ENCODE measurements around the gene TRMU.
"Not testable (repeated sequence)": the region's sequence is repeated elsewhere in the genome, so short reads cannot be mapped to it uniquely, and the experiment has no call there.

The TRMU gene

DNA sequence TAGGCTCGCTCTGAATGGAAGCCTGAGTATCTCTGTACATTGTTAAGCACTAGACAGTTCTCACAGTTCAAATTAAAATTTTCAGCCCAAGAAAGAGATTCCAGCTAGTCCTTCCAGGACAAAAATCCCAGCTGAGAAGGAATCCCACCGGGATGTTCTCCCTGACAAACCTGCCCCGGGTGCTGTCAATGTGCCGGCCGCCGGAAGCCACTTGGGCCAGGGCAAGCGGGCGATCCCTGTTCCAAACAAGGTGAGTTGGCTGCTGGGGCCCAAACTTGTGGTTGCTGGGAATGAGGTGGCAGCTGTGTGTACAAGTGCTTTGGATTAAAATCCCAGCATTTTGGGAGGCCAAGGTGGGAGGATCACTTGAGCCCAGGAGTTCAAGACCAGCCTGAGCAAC lies 23.5 kb upstream of the TRMU start:
- Histone ChIP-seq H2BK5ac (ENCODE audit: low read length) (no peak overlapping the region), H3K18ac (ENCODE audit: low read length) (no peak overlapping the region), H3K4me2 (ENCODE audit: low read length) (no peak overlapping the region), H3K4ac (ENCODE audit: low read depth, low read length) (no peak overlapping the region), H3K4me3 (ENCODE audit: low read length) (no peak overlapping the region), H3K27me3 (ENCODE audit: insufficient read depth, low read length, poor library complexity) (no peaks in the 10 kb centered on the region), H3K23ac (ENCODE audit: low read length) (no peak overlapping the region), H3K36me3 (ENCODE audit: control insufficient read depth, insufficient read depth, low read length) (peaks cover 20% of the 10 kb centered on the region), H4K5ac (ENCODE audit: low read length) (no peak overlapping the region), H3K79me2 (ENCODE audit: control insufficient read depth, insufficient read depth, low read length) (peaks cover under 1% of the 10 kb centered on the region), H3K27ac (ENCODE audit: low read depth, low read length) (no peak overlapping the region), H2BK120ac (ENCODE audit: low read depth, low read length) (no peak overlapping the region), H3K9ac (ENCODE audit: low read length) (no peak overlapping the region), H2AK5ac (ENCODE audit: low read length) (no peak overlapping the region), H3K4me1 (ENCODE audit: control insufficient read depth, low read depth, low read length) (no peaks in the 10 kb centered on the region), H3K79me1 (ENCODE audit: low read length) (peaks cover 11% of the 10 kb centered on the region), H4K8ac (ENCODE audit: low read depth, low read length) (no peak overlapping the region), H3K56ac (ENCODE audit: low read length) (no peak overlapping the region), H2BK15ac (replicated peaks; ENCODE audit: low read depth) (no peak overlapping the region)
- WGBS (ENCODE audit: extremely low coverage, insufficient coverage, low lambda C conversion rate) = no CpG with 5 or more reads among the region's 8 CpGs
- no peak for DNase-seq

DNA sequence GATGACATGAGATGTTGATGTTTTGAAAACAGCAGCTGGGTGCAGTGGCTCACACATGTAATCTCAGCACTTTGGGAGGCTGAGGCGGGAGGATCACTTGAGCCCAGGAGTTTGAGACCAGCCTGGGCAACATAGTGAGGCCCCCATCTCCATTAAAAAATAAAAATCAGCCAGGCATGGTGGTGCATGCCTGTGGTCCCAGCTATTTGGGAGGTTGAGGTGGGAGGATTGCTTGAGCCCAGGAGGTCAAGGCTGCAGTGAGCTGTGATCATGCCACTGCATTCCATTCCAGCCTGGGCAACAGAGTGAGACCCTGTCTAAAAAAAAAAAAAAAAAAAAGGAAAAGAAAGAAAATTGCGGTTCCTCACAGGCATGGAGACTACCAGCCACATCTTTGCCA lies 22.7 kb upstream of the TRMU start:
- Histone ChIP-seq H3K79me1 (ENCODE audit: low read length) (peaks cover 11% of the 10 kb centered on the region), H3K36me3 (ENCODE audit: control insufficient read depth, insufficient read depth, low read length) (peaks cover 22% of the 10 kb centered on the region)
- not testable (repeated sequence) for H4K5ac ChIP-seq (ENCODE audit: low read length); H2AK5ac ChIP-seq (ENCODE audit: low read length); H2BK5ac ChIP-seq (ENCODE audit: low read length); H3K27ac ChIP-seq (ENCODE audit: low read depth, low read length); H3K56ac ChIP-seq (ENCODE audit: low read length); DNase-seq; H3K4me2 ChIP-seq (ENCODE audit: low read length); H3K18ac ChIP-seq (ENCODE audit: low read length); H3K4me3 ChIP-seq (ENCODE audit: low read length); H3K4ac ChIP-seq (ENCODE audit: low read depth, low read length); H3K9ac ChIP-seq (ENCODE audit: low read length); H3K23ac ChIP-seq (ENCODE audit: low read length); H2BK15ac ChIP-seq (replicated peaks; ENCODE audit: low read depth); H3K79me2 ChIP-seq (ENCODE audit: control insufficient read depth, insufficient read depth, low read length); H2BK120ac ChIP-seq (ENCODE audit: low read depth, low read length); H4K8ac ChIP-seq (ENCODE audit: low read depth, low read length); H3K27me3 ChIP-seq (ENCODE audit: insufficient read depth, low read length, poor library complexity); H3K4me1 ChIP-seq (ENCODE audit: control insufficient read depth, low read depth, low read length)
- WGBS (ENCODE audit: extremely low coverage, insufficient coverage, low lambda C conversion rate) = no CpG with 5 or more reads among the region's 2 CpGs

DNA sequence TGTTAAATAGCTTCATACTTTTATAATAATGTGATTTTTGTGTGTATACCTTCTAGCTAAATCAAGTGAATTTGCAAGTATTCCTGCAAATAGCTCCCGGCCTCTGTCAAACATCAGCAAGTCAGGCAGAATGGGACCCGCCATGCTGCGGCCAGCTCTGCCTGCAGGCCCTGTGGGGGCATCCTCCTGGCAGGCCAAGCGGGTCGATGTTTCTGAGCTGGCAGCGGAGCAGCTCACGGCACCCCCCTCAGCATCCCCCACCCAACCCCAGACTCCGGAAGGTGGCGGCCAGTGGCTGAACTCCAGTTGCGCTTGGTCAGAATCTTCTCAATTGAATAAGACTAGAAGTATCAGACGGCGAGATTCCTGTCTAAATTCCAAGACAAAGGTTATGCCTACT lies 19.5 kb upstream of the TRMU start:
- Histone ChIP-seq H3K56ac (ENCODE audit: low read length) (no peak overlapping the region), H3K4me3 (ENCODE audit: low read length) (no peak overlapping the region), H3K18ac (ENCODE audit: low read length) (no peak overlapping the region), H3K4me1 (ENCODE audit: control insufficient read depth, low read depth, low read length) (no peaks in the 10 kb centered on the region), H3K36me3 (ENCODE audit: control insufficient read depth, insufficient read depth, low read length) (peaks cover 17% of the 10 kb centered on the region), H2BK5ac (ENCODE audit: low read length) (no peak overlapping the region), H3K79me1 (ENCODE audit: low read length) (peaks cover 11% of the 10 kb centered on the region), H3K79me2 (ENCODE audit: control insufficient read depth, insufficient read depth, low read length) (peaks cover 2% of the 10 kb centered on the region), H3K4ac (ENCODE audit: low read depth, low read length) (no peak overlapping the region), H3K23ac (ENCODE audit: low read length) (no peak overlapping the region), H2BK15ac (replicated peaks; ENCODE audit: low read depth) (no peak overlapping the region), H3K27ac (ENCODE audit: low read depth, low read length) (no peak overlapping the region), H3K27me3 (ENCODE audit: insufficient read depth, low read length, poor library complexity) (no peaks in the 10 kb centered on the region), H4K5ac (ENCODE audit: low read length) (no peak overlapping the region), H4K8ac (ENCODE audit: low read depth, low read length) (no peak overlapping the region), H3K9ac (ENCODE audit: low read length) (no peak overlapping the region), H2AK5ac (ENCODE audit: low read length) (no peak overlapping the region), H3K4me2 (ENCODE audit: low read length) (no peak overlapping the region), H2BK120ac (ENCODE audit: low read depth, low read length) (no peak overlapping the region)
- WGBS (ENCODE audit: extremely low coverage, insufficient coverage, low lambda C conversion rate) = no CpG with 5 or more reads among the region's 12 CpGs
- DNase-seq = no peak

DNA sequence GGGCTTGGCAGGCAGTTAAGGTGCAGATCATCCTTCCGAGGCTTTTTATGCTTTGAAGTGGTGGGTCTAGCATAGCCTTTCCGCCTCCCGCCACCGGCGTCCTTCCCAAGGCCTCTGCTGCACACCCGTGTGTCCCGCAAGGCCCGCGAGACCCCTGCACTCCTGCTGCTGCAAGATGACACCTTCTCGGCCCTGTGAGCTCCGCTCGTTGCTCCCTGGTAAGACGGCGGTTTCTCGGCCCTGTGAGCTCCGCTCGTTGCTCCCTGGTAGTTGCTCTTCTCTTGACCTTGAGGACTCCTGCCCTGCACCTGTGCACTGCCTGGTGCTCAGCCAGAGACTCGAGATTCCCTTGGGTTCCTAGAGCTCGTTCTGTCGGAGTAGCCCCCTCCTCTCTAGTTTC lies 17.9 kb upstream of the TRMU start:
- no peak for DNase-seq
- H2BK5ac ChIP-seq (ENCODE audit: low read length) = no peak overlapping the region
- no peak overlapping the region for H3K18ac ChIP-seq (ENCODE audit: low read length)
- H2BK15ac ChIP-seq (replicated peaks; ENCODE audit: low read depth) = no peak overlapping the region
- H3K27me3 ChIP-seq (ENCODE audit: insufficient read depth, low read length, poor library complexity) = no peaks in the 10 kb centered on the region
- H3K36me3 ChIP-seq (ENCODE audit: control insufficient read depth, insufficient read depth, low read length) = peaks cover 18% of the 10 kb centered on the region
- H4K8ac ChIP-seq (ENCODE audit: low read depth, low read length) = no peak overlapping the region
- WGBS (ENCODE audit: extremely low coverage, insufficient coverage, low lambda C conversion rate) = no CpG with 5 or more reads among the region's 20 CpGs
- H3K79me1 ChIP-seq (ENCODE audit: low read length) = peaks cover 11% of the 10 kb centered on the region
- no peak overlapping the region for H3K27ac ChIP-seq (ENCODE audit: low read depth, low read length)
- H3K4me3 ChIP-seq (ENCODE audit: low read length) = no peak overlapping the region
- no peak overlapping the region for H2AK5ac ChIP-seq (ENCODE audit: low read length)
- no peak overlapping the region for H3K4me2 ChIP-seq (ENCODE audit: low read length)
- H3K9ac ChIP-seq (ENCODE audit: low read length) = no peak overlapping the region
- H2BK120ac ChIP-seq (ENCODE audit: low read depth, low read length) = no peak overlapping the region
- no peak overlapping the region for H4K5ac ChIP-seq (ENCODE audit: low read length)
- no peak overlapping the region for H3K56ac ChIP-seq (ENCODE audit: low read length)
- H3K23ac ChIP-seq (ENCODE audit: low read length) = no peak overlapping the region
- H3K4me1 ChIP-seq (ENCODE audit: control insufficient read depth, low read depth, low read length) = no peaks in the 10 kb centered on the region
- H3K79me2 ChIP-seq (ENCODE audit: control insufficient read depth, insufficient read depth, low read length) = peaks cover 2% of the 10 kb centered on the region
- no peak overlapping the region for H3K4ac ChIP-seq (ENCODE audit: low read depth, low read length)

DNA sequence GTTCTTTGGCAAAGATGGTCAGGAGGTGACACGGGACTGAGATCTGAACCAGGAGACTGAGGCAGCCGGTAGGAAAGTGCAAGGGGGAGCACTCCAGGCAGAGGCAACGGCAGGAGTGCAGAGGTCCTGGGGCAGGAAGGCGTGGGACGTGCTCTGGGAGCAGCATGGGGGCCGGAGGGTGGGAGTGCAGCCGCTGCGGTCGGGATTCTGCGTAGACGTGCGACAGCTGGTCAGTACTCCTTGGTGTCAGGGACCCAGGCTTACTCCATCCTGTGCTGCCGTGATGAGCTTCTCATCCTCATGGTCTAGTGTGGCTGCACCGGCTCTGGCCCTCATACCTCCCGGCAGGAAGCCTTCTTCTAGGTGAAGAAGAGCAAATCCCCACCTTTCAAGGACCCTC lies 16.9 kb upstream of the TRMU start:
- peaks cover 2% of the 10 kb centered on the region for H3K79me2 ChIP-seq (ENCODE audit: control insufficient read depth, insufficient read depth, low read length)
- H2BK120ac ChIP-seq (ENCODE audit: low read depth, low read length) = no peak overlapping the region
- H2AK5ac ChIP-seq (ENCODE audit: low read length) = no peak overlapping the region
- DNase-seq = no peak
- peaks cover 11% of the 10 kb centered on the region for H3K79me1 ChIP-seq (ENCODE audit: low read length)
- no peak overlapping the region for H4K5ac ChIP-seq (ENCODE audit: low read length)
- no peak overlapping the region for H3K4me3 ChIP-seq (ENCODE audit: low read length)
- no peaks in the 10 kb centered on the region for H3K27me3 ChIP-seq (ENCODE audit: insufficient read depth, low read length, poor library complexity)
- H3K4ac ChIP-seq (ENCODE audit: low read depth, low read length) = no peak overlapping the region
- no peak overlapping the region for H2BK5ac ChIP-seq (ENCODE audit: low read length)
- no peak overlapping the region for H3K27ac ChIP-seq (ENCODE audit: low read depth, low read length)
- H3K9ac ChIP-seq (ENCODE audit: low read length) = no peak overlapping the region
- WGBS (ENCODE audit: extremely low coverage, insufficient coverage, low lambda C conversion rate) = no CpG with 5 or more reads among the region's 15 CpGs
- H3K36me3 ChIP-seq (ENCODE audit: control insufficient read depth, insufficient read depth, low read length) = peaks cover 25% of the 10 kb centered on the region
- H3K56ac ChIP-seq (ENCODE audit: low read length) = no peak overlapping the region
- no peaks in the 10 kb centered on the region for H3K4me1 ChIP-seq (ENCODE audit: control insufficient read depth, low read depth, low read length)
- no peak overlapping the region for H3K23ac ChIP-seq (ENCODE audit: low read length)
- H3K18ac ChIP-seq (ENCODE audit: low read length) = no peak overlapping the region
- no peak overlapping the region for H3K4me2 ChIP-seq (ENCODE audit: low read length)
- no peak overlapping the region for H2BK15ac ChIP-seq (replicated peaks; ENCODE audit: low read depth)
- H4K8ac ChIP-seq (ENCODE audit: low read depth, low read length) = no peak overlapping the region

DNA sequence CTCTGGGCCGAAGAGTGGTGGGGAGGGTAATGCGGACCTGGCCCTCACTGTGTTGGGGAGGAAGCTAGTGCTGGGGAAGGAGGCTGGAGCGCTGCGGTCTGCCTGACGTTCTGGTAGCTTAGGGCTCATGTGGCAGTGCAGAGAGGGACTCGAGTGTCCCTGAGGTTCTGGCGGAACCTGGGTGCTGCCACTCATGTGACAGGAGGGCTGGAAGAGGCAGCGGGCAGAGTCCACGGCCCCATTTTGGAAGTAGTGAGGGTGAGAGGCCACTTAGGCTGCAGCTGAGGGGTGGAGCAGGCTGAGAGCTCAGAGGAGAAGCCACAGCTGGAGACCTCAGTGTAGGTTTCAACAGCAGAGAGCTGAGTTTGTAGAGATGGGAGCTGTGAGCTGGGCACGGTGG lies 16.2 kb upstream of the TRMU start:
- Histone ChIP-seq H3K18ac (ENCODE audit: low read length) (no peak overlapping the region), H3K4me1 (ENCODE audit: control insufficient read depth, low read depth, low read length) (no peaks in the 10 kb centered on the region), H3K27me3 (ENCODE audit: insufficient read depth, low read length, poor library complexity) (no peaks in the 10 kb centered on the region), H3K4ac (ENCODE audit: low read depth, low read length) (no peak overlapping the region), H2AK5ac (ENCODE audit: low read length) (no peak overlapping the region), H3K9ac (ENCODE audit: low read length) (no peak overlapping the region), H2BK5ac (ENCODE audit: low read length) (no peak overlapping the region), H4K8ac (ENCODE audit: low read depth, low read length) (no peak overlapping the region), H3K23ac (ENCODE audit: low read length) (no peak overlapping the region), H3K79me2 (ENCODE audit: control insufficient read depth, insufficient read depth, low read length) (peaks cover 2% of the 10 kb centered on the region), H2BK15ac (replicated peaks; ENCODE audit: low read depth) (no peak overlapping the region), H3K79me1 (ENCODE audit: low read length) (peaks cover 13% of the 10 kb centered on the region), H3K4me2 (ENCODE audit: low read length) (no peak overlapping the region), H2BK120ac (ENCODE audit: low read depth, low read length) (no peak overlapping the region), H3K56ac (ENCODE audit: low read length) (no peak overlapping the region), H3K27ac (ENCODE audit: low read depth, low read length) (no peak overlapping the region), H3K36me3 (ENCODE audit: control insufficient read depth, insufficient read depth, low read length) (peaks cover 25% of the 10 kb centered on the region), H4K5ac (ENCODE audit: low read length) (no peak overlapping the region), H3K4me3 (ENCODE audit: low read length) (no peak overlapping the region)
- WGBS (ENCODE audit: extremely low coverage, insufficient coverage, low lambda C conversion rate) = no CpG with 5 or more reads among the region's 10 CpGs
- no peak for DNase-seq
